HEK293 (cell line): ENCODE measurements around the gene NCOA3.

ENCODE experiments used
- ZNF184 ChIP-seq: fragments of 450-650 bp; IDR thresholded peaks from 2 replicates; pipeline ENCODE4 v1.5.1; 2018; ENCODE audit warnings: missing biosample characterization, mild to moderate bottlenecking, missing genetic modification characterization
- ZSCAN30 ChIP-seq: fragments of 450-650 bp; IDR thresholded peaks from 2 replicates; pipeline ENCODE4 v1.5.1; 2018; ENCODE audit warnings: missing biosample characterization, mild to moderate bottlenecking, missing genetic modification characterization, moderate library complexity

- TF ChIP-seq ZSCAN30, result no peak
- no peak for TF ChIP-seq ZNF184
Measured at GRCh38 chr20:47677635-47678453, 176.2 kb downstream of the NCOA3 start.
